Thyroid gland (tissue), 4 donors: ENCODE results near the gene EIF4ENIF1. TPM values are rescaled to one million over a fixed set of nuclear protein-coding genes. Genes with fewer than 3 reads are reported as not detected.
A peak's percentile ranks its signal among the peaks of the same experiment; 100 is the strongest.

Experiments used
- DNase-seq, 2 donors: peaks; one replicate each; pipeline ENCODE4 v3.0.0-alpha.2; 2019
- H3K27ac ChIP-seq, 3 donors: fragments of 200-600 bp; sonication (generic); 1 replicate in 2 of 3; 2 replicates in 1 of 3; pipeline ENCODE4 v1.5.1; 2016 to 2019; ENCODE audit warnings: mild to moderate bottlenecking in 1 of 3, moderate library complexity in 1 of 3
- H3K27me3 ChIP-seq: fragments of 200-600 bp; sonication (generic); one replicate; pipeline ENCODE4 v1.5.1; 2019
- H3K36me3 ChIP-seq, 2 donors: fragments of 200-600 bp; sonication (generic); one replicate each; pipeline ENCODE4 v1.5.1; 2016 to 2019
- H3K4me1 ChIP-seq, 2 donors: fragments of 200-600 bp; sonication (generic); one replicate each; pipeline ENCODE4 v1.5.1; 2017 to 2019
- H3K4me3 ChIP-seq, 3 donors: fragments of 200-600 bp; sonication (generic); replicated peaks in 1 of 3; 1 replicate in 2 of 3; 2 replicates in 1 of 3; pipeline ENCODE4 v1.5.1; 2016; ENCODE audit warnings: mild to moderate bottlenecking in 1 of 3
- H3K9me3 ChIP-seq: fragments of 200-600 bp; sonication (generic); one replicate; pipeline ENCODE4 v1.5.1; 2017
- POLR2A ChIP-seq, 2 donors: fragments of 450-650 bp; IDR thresholded peaks; one replicate each; pipeline ENCODE4 v1.6.1; 2017; ENCODE audit warnings: antibody characterized with exemption in 2 of 2, mild to moderate bottlenecking in 2 of 2, moderate library complexity in 1 of 2
- WGBS, 2 donors: methylation state at CpG; one replicate each; pipeline ENCODE4 v1.1.5; 2017; 5-methylcytosine and 5-hydroxymethylcytosine counted together
- intact Hi-C: fragments of 100-400 bp; cut with DNase I; formaldehyde crosslinking; loops from one replicate; pipeline ENCODE4 v1.15.1; 2023
- total RNA-seq, 4 donors: library from RNA; depleted of rRNA; stranded (reverse); fragments of >200 nt; gene quantifications; one replicate each; pipeline ENCODE4 v1.2.3, GENCODE V29; 2016
- TF ChIP-seq, protein P1 (sequence below), 6 experiments: fragments of 200-600 bp in 3 of 6; fragments of 450-650 bp in 3 of 6; sonication (generic) in 3 of 6; IDR thresholded peaks; one replicate each; pipeline ENCODE4 v1.5.1; 2016 to 2019; ENCODE audit warnings: antibody characterized with exemption in 6 of 6, mild to moderate bottlenecking in 2 of 6, inconsistent platforms in 1 of 6, moderate library complexity in 1 of 6

Gene EIF4ENIF1
- total RNA-seq, 4 donors from 2014 or later, result 15.7 to 21.2 (median 19.2) TPM

DNA sequence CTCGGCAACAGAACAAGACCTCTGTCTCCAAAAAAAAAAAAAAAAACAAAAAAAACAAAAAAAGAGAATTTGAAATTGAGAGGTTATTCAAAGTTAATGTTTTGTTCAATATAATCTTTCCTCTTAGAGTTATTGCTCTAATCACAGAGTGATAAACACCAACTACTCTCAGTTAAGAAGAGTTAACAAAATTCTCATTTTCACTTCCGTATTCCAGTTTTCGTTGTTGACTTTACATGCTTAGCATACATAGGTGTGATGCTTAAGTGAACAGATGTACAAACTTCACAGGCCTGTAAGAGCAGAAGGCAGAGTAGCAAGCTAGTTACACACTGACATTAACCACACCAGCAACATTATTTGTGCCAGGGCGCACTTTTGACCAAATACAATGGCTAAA, 12.3 kb downstream of the EIF4ENIF1 start:
- Histone ChIP-seq H3K27ac (no peak overlapping the region), H3K4me3 (no peak overlapping the region), H3K9me3 (no peaks in the 10 kb centered on the region), H3K4me1 (peaks cover 0 to 3% of the 10 kb centered on the region in 2 donors), H3K36me3 (peaks cover 2 to 6% of the 10 kb centered on the region in 2 donors), H3K27me3 (no peaks in the 10 kb centered on the region)
- intact Hi-C loops, result no loop called here
- TF ChIP-seq, protein P1, sequence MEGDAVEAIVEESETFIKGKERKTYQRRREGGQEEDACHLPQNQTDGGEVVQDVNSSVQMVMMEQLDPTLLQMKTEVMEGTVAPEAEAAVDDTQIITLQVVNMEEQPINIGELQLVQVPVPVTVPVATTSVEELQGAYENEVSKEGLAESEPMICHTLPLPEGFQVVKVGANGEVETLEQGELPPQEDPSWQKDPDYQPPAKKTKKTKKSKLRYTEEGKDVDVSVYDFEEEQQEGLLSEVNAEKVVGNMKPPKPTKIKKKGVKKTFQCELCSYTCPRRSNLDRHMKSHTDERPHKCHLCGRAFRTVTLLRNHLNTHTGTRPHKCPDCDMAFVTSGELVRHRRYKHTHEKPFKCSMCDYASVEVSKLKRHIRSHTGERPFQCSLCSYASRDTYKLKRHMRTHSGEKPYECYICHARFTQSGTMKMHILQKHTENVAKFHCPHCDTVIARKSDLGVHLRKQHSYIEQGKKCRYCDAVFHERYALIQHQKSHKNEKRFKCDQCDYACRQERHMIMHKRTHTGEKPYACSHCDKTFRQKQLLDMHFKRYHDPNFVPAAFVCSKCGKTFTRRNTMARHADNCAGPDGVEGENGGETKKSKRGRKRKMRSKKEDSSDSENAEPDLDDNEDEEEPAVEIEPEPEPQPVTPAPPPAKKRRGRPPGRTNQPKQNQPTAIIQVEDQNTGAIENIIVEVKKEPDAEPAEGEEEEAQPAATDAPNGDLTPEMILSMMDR (IDR thresholded peaks at IDR 0.05), result no peak
- TF ChIP-seq POLR2A (IDR thresholded peaks at IDR 0.05), result no peak
- DNase-seq, result no peak
- WGBS, 2 donors, result 93 to 95% methylated on average over 4 of the region's 4 CpGs

DNA sequence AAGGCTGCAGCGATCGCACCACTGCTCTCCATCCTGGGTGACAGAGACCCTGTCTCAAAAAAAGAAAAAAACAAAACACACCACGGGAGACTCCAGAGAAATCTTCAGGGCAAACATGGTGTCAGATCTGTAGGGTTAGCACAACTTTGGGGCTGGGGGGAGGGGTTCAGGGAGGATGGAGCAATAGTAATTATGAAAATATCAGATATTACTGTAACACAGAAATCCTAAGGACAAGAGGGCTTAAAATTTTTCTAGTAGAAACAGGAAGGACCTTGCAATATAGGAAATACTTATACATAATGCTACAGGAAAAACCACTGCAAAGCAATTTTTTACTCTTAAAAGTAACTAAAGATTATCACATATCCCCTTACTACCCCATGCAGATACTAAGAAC, 13.8 kb downstream of the EIF4ENIF1 start:
- peaks cover 0 to 7% of the 10 kb centered on the region in 2 donors for H3K36me3 ChIP-seq
- DNase-seq, result no peak
- no peaks in the 10 kb centered on the region for H3K9me3 ChIP-seq
- H3K4me1 ChIP-seq, result peaks cover 0 to 3% of the 10 kb centered on the region in 2 donors
- H3K27ac ChIP-seq, result no peak overlapping the region
- intact Hi-C loops, result no loop called here
- H3K4me3 ChIP-seq, result no peak overlapping the region
- 93% methylated on average over 3 of the region's 3 CpGs for WGBS, 2 donors
- H3K27me3 ChIP-seq, result no peaks in the 10 kb centered on the region
- TF ChIP-seq POLR2A (IDR thresholded peaks at IDR 0.05), result no peak
- TF ChIP-seq, protein P1 (IDR thresholded peaks at IDR 0.05), result no peak

DNA sequence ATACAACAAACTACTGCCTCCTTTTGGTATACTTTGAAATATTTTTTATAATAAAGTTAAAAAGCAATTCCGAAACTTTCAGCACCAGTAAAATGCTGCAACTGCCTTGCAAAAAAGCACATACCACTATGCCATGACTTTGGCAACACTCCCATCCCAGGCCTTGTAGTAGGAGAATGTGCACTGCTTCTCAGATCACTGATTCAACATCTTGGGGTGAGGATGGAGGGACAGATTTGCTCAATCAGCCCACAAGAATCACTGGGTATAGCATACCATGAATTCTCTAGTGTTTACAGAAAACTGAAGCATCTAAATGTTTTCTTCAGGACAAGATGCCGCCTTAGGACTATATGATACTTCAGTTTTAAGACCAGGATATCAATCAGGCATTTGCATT, 14.9 kb downstream of the EIF4ENIF1 start:
- peaks cover 0 to 3% of the 10 kb centered on the region in 2 donors for H3K4me1 ChIP-seq
- peaks cover 0 to 5% of the 10 kb centered on the region in 2 donors for H3K36me3 ChIP-seq
- no peak overlapping the region for H3K27ac ChIP-seq
- intact Hi-C loops, result no loop called here
- TF ChIP-seq, protein P1 (IDR thresholded peaks at IDR 0.05), result no peak
- no peak for TF ChIP-seq POLR2A (IDR thresholded peaks at IDR 0.05)
- no peaks in the 10 kb centered on the region for H3K9me3 ChIP-seq
- WGBS, 2 donors, result 95% methylated on average over 2 of the region's 2 CpGs
- H3K27me3 ChIP-seq, result no peaks in the 10 kb centered on the region
- DNase-seq, result peak in 1 of 2 donors; percentile 17
- no peak overlapping the region for H3K4me3 ChIP-seq

DNA sequence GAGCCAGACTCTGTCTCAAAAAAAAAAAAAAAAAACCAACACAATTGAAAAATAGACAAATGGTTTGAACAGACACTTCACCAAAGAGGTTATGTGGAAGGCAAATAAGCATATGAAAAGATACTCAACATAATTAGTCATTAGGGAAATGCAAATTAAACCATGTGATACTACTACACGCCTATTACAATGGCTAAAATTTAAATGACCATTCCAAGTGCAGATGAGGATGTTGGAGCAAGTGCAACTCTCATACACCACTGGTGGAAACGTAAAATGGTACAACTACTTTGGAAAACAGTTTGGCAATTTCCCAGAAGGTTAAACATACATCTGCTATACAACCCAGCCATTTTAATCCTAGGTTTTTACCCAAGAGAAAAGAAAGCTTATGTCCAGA, 24.3 kb downstream of the EIF4ENIF1 start:
- Histone ChIP-seq H3K27ac (no peak overlapping the region), H3K27me3 (no peaks in the 10 kb centered on the region), H3K9me3 (no peaks in the 10 kb centered on the region), H3K4me3 (no peak overlapping the region), H3K36me3 (peaks cover 29 to 42% of the 10 kb centered on the region in 2 donors), H3K4me1 (no peaks in the 10 kb centered on the region)
- intact Hi-C loops, result no loop called here
- DNase-seq, result no peak
- WGBS, 2 donors, result 95% methylated on average over 2 of the region's 2 CpGs
- TF ChIP-seq, protein P1 (IDR thresholded peaks at IDR 0.05), result no peak
- TF ChIP-seq POLR2A (IDR thresholded peaks at IDR 0.05), result no peak

DNA sequence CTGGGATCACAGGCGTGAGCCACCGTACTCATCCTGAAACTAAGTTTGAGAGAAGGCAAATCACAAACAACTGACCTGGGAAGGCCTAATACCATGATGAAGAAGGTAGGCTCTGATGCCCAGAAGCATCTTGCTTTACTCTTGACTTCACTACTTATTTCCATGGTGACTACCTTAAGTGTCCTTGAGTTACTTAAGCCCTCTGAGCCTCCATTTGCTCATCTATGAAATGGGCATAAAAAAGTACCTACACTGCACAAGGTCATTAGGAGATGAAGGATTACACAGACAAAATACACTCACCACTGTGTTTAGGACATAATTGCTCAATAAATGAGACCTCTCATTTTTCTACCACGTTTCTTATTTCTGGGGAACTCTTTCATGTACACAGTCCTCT, 27.9 kb downstream of the EIF4ENIF1 start:
- Histone ChIP-seq H3K27me3 (no peaks in the 10 kb centered on the region), H3K9me3 (no peaks in the 10 kb centered on the region), H3K4me3 (no peak overlapping the region), H3K36me3 (peaks cover 36 to 40% of the 10 kb centered on the region in 2 donors), H3K4me1 (no peaks in the 10 kb centered on the region), H3K27ac (no peak overlapping the region)
- no peak for TF ChIP-seq POLR2A (IDR thresholded peaks at IDR 0.05)
- TF ChIP-seq, protein P1 (IDR thresholded peaks at IDR 0.05), result no peak
- DNase-seq, result no peak
- WGBS, 2 donors, result 95 to 97% methylated on average over 3 of the region's 3 CpGs
- intact Hi-C loops, result no loop called here
